ENCODE measurements around the gene NFKB2.

The NFKB2 gene

GRCh38 chr10:102421757-102422512, 26.4 kb downstream of the NFKB2 start:
- no peak for TF ChIP-seq POU6F1 (CRISPR knock-in tag; IDR thresholded peaks at IDR 0.05; ENCODE audit: borderline replicate concordance, low read depth)
- TF ChIP-seq SNAI2 (CRISPR knock-in tag; IDR thresholded peaks at IDR 0.05): no peak
- TF ChIP-seq ZNF8 (CRISPR knock-in tag; IDR thresholded peaks at IDR 0.05): no peak
- no peak for TF ChIP-seq PPARA (CRISPR knock-in tag; IDR thresholded peaks at IDR 0.05; ENCODE audit: borderline replicate concordance)
- no peak for TF ChIP-seq ISL1 (CRISPR knock-in tag; IDR thresholded peaks at IDR 0.05)
- no peak for TF ChIP-seq ZC3H10 (CRISPR knock-in tag; IDR thresholded peaks at IDR 0.05)
- TF ChIP-seq OSR1 (CRISPR knock-in tag; IDR thresholded peaks at IDR 0.05): no peak
- no peak for TF ChIP-seq CREB5 (CRISPR knock-in tag; IDR thresholded peaks at IDR 0.05; ENCODE audit: low read depth)
- TF ChIP-seq ZFP3 (CRISPR knock-in tag; IDR thresholded peaks at IDR 0.05): no peak
- TF ChIP-seq BACH2 (CRISPR knock-in tag; IDR thresholded peaks at IDR 0.05; ENCODE audit: borderline replicate concordance): no peak
- no peak for TF ChIP-seq CSDC2 (CRISPR knock-in tag; IDR thresholded peaks at IDR 0.05)
- no peak for TF ChIP-seq GLIS3 (CRISPR knock-in tag; IDR thresholded peaks at IDR 0.05)
- TF ChIP-seq ZNF565 (CRISPR knock-in tag; conservative IDR thresholded peaks at IDR 0.05; ENCODE audit: low read depth): no peak
- TF ChIP-seq ESRRG (CRISPR knock-in tag; IDR thresholded peaks at IDR 0.05): no peak
- TF ChIP-seq ZFP30 (CRISPR knock-in tag; IDR thresholded peaks at IDR 0.05): no peak
- TF ChIP-seq TOX (CRISPR knock-in tag; IDR thresholded peaks at IDR 0.05; ENCODE audit: borderline replicate concordance): no peak
- ATAC-seq: peak; percentile 16

GRCh38 chr10:102422545-102423129, 27.1 kb downstream of the NFKB2 start:
- peak; percentile 56 for ATAC-seq
- TF ChIP-seq BACH2 (CRISPR knock-in tag; IDR thresholded peaks at IDR 0.05; ENCODE audit: borderline replicate concordance): no peak
- no peak for TF ChIP-seq TCF4 (CRISPR knock-in tag; IDR thresholded peaks at IDR 0.05; ENCODE audit: borderline replicate concordance)
- no peak for TF ChIP-seq PPARA (CRISPR knock-in tag; IDR thresholded peaks at IDR 0.05; ENCODE audit: borderline replicate concordance)
- no peak for TF ChIP-seq ARNTL (CRISPR knock-in tag; IDR thresholded peaks at IDR 0.05; ENCODE audit: borderline replicate concordance, low read depth)
- TF ChIP-seq CREB5 (CRISPR knock-in tag; IDR thresholded peaks at IDR 0.05; ENCODE audit: low read depth): no peak
- TF ChIP-seq ZNF8 (CRISPR knock-in tag; IDR thresholded peaks at IDR 0.05): no peak
- no peak for TF ChIP-seq ZNF565 (CRISPR knock-in tag; conservative IDR thresholded peaks at IDR 0.05; ENCODE audit: low read depth)
- TF ChIP-seq ZFP30 (CRISPR knock-in tag; IDR thresholded peaks at IDR 0.05): no peak

GRCh38 chr10:102423372-102423968, 28.0 kb downstream of the NFKB2 start:
- no peak for TF ChIP-seq CSDC2 (CRISPR knock-in tag; IDR thresholded peaks at IDR 0.05)
- no peak for TF ChIP-seq ESRRG (CRISPR knock-in tag; IDR thresholded peaks at IDR 0.05)
- TF ChIP-seq PPARA (CRISPR knock-in tag; IDR thresholded peaks at IDR 0.05; ENCODE audit: borderline replicate concordance): no peak
- no peak for TF ChIP-seq CREB5 (CRISPR knock-in tag; IDR thresholded peaks at IDR 0.05; ENCODE audit: low read depth)
- no peak for ATAC-seq

- no peak for ATAC-seq
- no peak for TF ChIP-seq TSHZ2 (CRISPR knock-in tag; IDR thresholded peaks at IDR 0.05)
- no peak for TF ChIP-seq ZFP3 (CRISPR knock-in tag; IDR thresholded peaks at IDR 0.05)
- TF ChIP-seq PATZ1 (CRISPR knock-in tag; IDR thresholded peaks at IDR 0.05; ENCODE audit: borderline replicate concordance): no peak
- no peak for TF ChIP-seq SNAI2 (CRISPR knock-in tag; IDR thresholded peaks at IDR 0.05)
- no peak for TF ChIP-seq ZC3H10 (CRISPR knock-in tag; IDR thresholded peaks at IDR 0.05)
- TF ChIP-seq BACH2 (CRISPR knock-in tag; IDR thresholded peaks at IDR 0.05; ENCODE audit: borderline replicate concordance): no peak
- no peak for TF ChIP-seq TOX (CRISPR knock-in tag; IDR thresholded peaks at IDR 0.05; ENCODE audit: borderline replicate concordance)
- TF ChIP-seq ZNF8 (CRISPR knock-in tag; IDR thresholded peaks at IDR 0.05): no peak
- TF ChIP-seq PPARA (CRISPR knock-in tag; IDR thresholded peaks at IDR 0.05; ENCODE audit: borderline replicate concordance): no peak
- TF ChIP-seq RARB (CRISPR knock-in tag; IDR thresholded peaks at IDR 0.05): no peak
- TF ChIP-seq ESRRG (CRISPR knock-in tag; IDR thresholded peaks at IDR 0.05): no peak
- TF ChIP-seq ARNTL (CRISPR knock-in tag; IDR thresholded peaks at IDR 0.05; ENCODE audit: borderline replicate concordance, low read depth): no peak
- no peak for TF ChIP-seq OSR1 (CRISPR knock-in tag; IDR thresholded peaks at IDR 0.05)
Observed at GRCh38 chr10:102424145-102424544, 28.6 kb downstream of the NFKB2 start.

All from SK-N-SH treated with all-trans-retinoic acid at 6 μM for 48 hours (cell line).